Hepatocyte (in vitro differentiated cells): ENCODE data around the gene STKLD1. TPM values are rescaled to one million over a fixed set of nuclear protein-coding genes. Genes with fewer than 3 reads are reported as not detected.

Source experiments
- DNase-seq: peaks from one replicate; pipeline ENCODE4 v3.0.0-alpha.2; 2016; ENCODE audit warnings: low spot score
- H2AFZ ChIP-seq: fragments of 200-600 bp; sonication (generic); 2 replicates; pipeline ENCODE4 v1.6.0; 2016; ENCODE audit warnings: antibody characterized with exemption, mild to moderate bottlenecking
- H3K27ac ChIP-seq: fragments of 200-600 bp; sonication (generic); 2 replicates; pipeline ENCODE4 v1.5.1; 2016; ENCODE audit warnings: mild to moderate bottlenecking
- H3K27me3 ChIP-seq: fragments of 200-600 bp; sonication (generic); 2 replicates; pipeline ENCODE4 v1.6.1; 2016
- H3K36me3 ChIP-seq: fragments of 200-600 bp; sonication (generic); replicated peaks from 2 replicates; pipeline ENCODE4 v1.5.1; 2016; ENCODE audit warnings: low read depth; ENCODE audit not compliant: insufficient read depth
- H3K4me1 ChIP-seq: fragments of 200-600 bp; sonication (generic); 2 replicates; pipeline ENCODE4 v1.5.1; 2016; ENCODE audit warnings: mild to moderate bottlenecking, moderate library complexity; ENCODE audit not compliant: insufficient read depth
- H3K4me2 ChIP-seq: fragments of 200-600 bp; sonication (generic); 2 replicates; pipeline ENCODE4 v1.6.0; 2016
- H3K4me3 ChIP-seq: fragments of 200-600 bp; sonication (generic); 2 replicates; pipeline ENCODE4 v1.5.1; 2016; ENCODE audit warnings: mild to moderate bottlenecking
- H3K79me2 ChIP-seq: fragments of 200-600 bp; sonication (generic); 2 replicates; pipeline ENCODE4 v1.6.0; 2017; ENCODE audit warnings: mild to moderate bottlenecking
- H3K9me2 ChIP-seq: fragments of 200-600 bp; sonication (generic); replicated peaks from 2 replicates; pipeline ENCODE4 v1.6.0; 2017; ENCODE audit warnings: mild to moderate bottlenecking; ENCODE audit not compliant: insufficient read depth
- H3K9me3 ChIP-seq: fragments of 200-600 bp; sonication (generic); 2 replicates; pipeline ENCODE4 v1.5.1; 2016; ENCODE audit warnings: low read depth, mild to moderate bottlenecking
- H4K20me1 ChIP-seq: fragments of 200-600 bp; sonication (generic); 2 replicates; pipeline ENCODE4 v1.6.0; 2016; ENCODE audit warnings: mild to moderate bottlenecking; ENCODE audit not compliant: insufficient read depth, poor library complexity, severe bottlenecking
- EZH2 ChIP-seq: fragments of 200-600 bp; sonication (generic); IDR thresholded peaks from 2 replicates; pipeline ENCODE4 v1.6.1; 2016; ENCODE audit warnings: antibody characterized with exemption, mild to moderate bottlenecking, borderline replicate concordance
- EZH2phosphoT487 ChIP-seq: fragments of 200-600 bp; sonication (generic); IDR thresholded peaks from one replicate; pipeline ENCODE4 v1.6.1; 2018; ENCODE audit warnings: antibody characterized with exemption, mild to moderate bottlenecking, low read depth, moderate library complexity; ENCODE audit not compliant: unreplicated experiment, severe bottlenecking
- WGBS: methylation state at CpG from one replicate; pipeline ENCODE4 v1.1.6; 2016; ENCODE audit warnings: low lambda C conversion rate; ENCODE audit errors: missing lambda C conversion rate; 5-methylcytosine and 5-hydroxymethylcytosine counted together
- polyA plus RNA-seq: library from polyadenylated mRNA; unstranded; fragments of >200 nt; fragmentation: Nextera tagmentation; extraction: Ambion mirVana; gene quantifications from 2 replicates; pipeline ENCODE4 v1.2.1, GENCODE V29; 2016
- total RNA-seq: library from RNA; depleted of rRNA; stranded (reverse); fragments of >200 nt; gene quantifications from 2 replicates; pipeline ENCODE4 v1.2.3, GENCODE V29; 2014
- TF ChIP-seq, protein P1 (sequence below): fragments of 200-600 bp; sonication (generic); IDR thresholded peaks from 2 replicates; pipeline ENCODE4 v1.5.1; 2016; ENCODE audit warnings: antibody characterized with exemption, mild to moderate bottlenecking; ENCODE audit not compliant: poor library complexity

STKLD1 gene
- total and polyA plus RNA-seq, 2 experiments from 2014 or later = 0.10 to 2.5 TPM

DNA sequence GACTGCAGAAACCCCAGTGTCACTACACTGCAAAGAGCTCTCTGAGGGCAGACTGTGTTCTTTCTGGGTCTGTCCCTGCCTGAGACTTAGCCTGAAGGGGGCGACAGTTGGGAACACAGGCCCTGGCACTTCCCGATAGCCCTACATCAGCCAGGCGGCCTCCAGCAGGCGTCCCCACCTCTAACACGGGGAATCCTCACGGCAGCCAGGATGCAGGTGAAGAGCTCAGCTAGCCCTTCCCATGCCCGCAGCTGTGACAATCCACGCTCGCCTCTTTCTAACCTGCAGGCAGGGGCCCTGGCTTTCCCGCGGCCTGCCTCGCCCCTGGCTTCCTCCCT, 34.1 kb upstream of the STKLD1 start:
- Histone ChIP-seq H3K4me3 (no peak overlapping the region), H2AFZ (no peak overlapping the region), H3K79me2 (peaks cover 17% of the 10 kb centered on the region), H3K9me2 (no peaks in the 10 kb centered on the region), H3K4me1 (no peaks in the 10 kb centered on the region), H3K4me2 (no peak overlapping the region), H3K9me3 (no peaks in the 10 kb centered on the region), H3K27me3 (no peaks in the 10 kb centered on the region), H3K36me3 (no peaks in the 10 kb centered on the region), H3K27ac (no peak overlapping the region), H4K20me1 (no peaks in the 10 kb centered on the region)
- no peak for TF ChIP-seq EZH2
- TF ChIP-seq, protein P1, sequence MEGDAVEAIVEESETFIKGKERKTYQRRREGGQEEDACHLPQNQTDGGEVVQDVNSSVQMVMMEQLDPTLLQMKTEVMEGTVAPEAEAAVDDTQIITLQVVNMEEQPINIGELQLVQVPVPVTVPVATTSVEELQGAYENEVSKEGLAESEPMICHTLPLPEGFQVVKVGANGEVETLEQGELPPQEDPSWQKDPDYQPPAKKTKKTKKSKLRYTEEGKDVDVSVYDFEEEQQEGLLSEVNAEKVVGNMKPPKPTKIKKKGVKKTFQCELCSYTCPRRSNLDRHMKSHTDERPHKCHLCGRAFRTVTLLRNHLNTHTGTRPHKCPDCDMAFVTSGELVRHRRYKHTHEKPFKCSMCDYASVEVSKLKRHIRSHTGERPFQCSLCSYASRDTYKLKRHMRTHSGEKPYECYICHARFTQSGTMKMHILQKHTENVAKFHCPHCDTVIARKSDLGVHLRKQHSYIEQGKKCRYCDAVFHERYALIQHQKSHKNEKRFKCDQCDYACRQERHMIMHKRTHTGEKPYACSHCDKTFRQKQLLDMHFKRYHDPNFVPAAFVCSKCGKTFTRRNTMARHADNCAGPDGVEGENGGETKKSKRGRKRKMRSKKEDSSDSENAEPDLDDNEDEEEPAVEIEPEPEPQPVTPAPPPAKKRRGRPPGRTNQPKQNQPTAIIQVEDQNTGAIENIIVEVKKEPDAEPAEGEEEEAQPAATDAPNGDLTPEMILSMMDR = no peak
- TF ChIP-seq EZH2phosphoT487 = no peak
- DNase-seq = no peak
- WGBS = 82% methylated on average over 12 of the region's 12 CpGs

GRCh38 chr9:133342570-133342969, 33.6 kb upstream of the STKLD1 start:
- Histone ChIP-seq H3K27ac (no peak overlapping the region), H3K4me3 (no peak overlapping the region), H3K4me1 (no peaks in the 10 kb centered on the region), H3K79me2 (peaks cover 22% of the 10 kb centered on the region), H4K20me1 (no peaks in the 10 kb centered on the region), H3K4me2 (no peak overlapping the region), H2AFZ (no peak overlapping the region), H3K9me3 (no peaks in the 10 kb centered on the region), H3K9me2 (no peaks in the 10 kb centered on the region), H3K36me3 (no peaks in the 10 kb centered on the region), H3K27me3 (no peaks in the 10 kb centered on the region)
- TF ChIP-seq EZH2 (no peak), EZH2phosphoT487 (no peak)
- TF ChIP-seq, protein P1 = no peak
- 92% methylated on average over 11 of the region's 11 CpGs for WGBS
- no peak for DNase-seq

DNA sequence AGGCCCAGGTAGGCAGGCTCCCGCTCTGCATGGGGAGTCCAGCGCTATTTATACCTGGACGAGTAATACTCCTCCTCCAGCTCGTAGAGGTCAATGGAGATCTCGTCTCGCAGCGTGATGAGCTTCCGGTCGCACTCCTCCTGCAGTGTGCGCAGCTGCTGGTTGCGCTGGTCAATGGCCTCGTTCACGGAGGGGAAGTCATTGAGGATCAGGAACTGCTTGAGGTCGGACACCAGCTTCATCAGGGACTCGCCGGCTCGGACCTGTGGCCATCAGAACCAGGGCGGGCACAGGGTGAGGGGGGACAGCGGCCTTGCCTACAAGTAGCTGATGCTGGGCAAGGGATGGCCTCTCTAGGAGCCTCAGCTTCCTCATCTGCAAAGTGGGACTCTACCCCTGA, 32.1 kb upstream of the STKLD1 start:
- Histone ChIP-seq H3K9me2 (no peaks in the 10 kb centered on the region), H3K4me3 (no peak overlapping the region), H4K20me1 (peaks cover 4% of the 10 kb centered on the region), H3K27me3 (no peaks in the 10 kb centered on the region), H3K27ac (no peak overlapping the region), H3K4me2 (no peak overlapping the region), H3K79me2 (peaks cover 32% of the 10 kb centered on the region), H3K9me3 (no peaks in the 10 kb centered on the region), H2AFZ (no peak overlapping the region), H3K4me1 (peaks cover 2% of the 10 kb centered on the region), H3K36me3 (no peaks in the 10 kb centered on the region)
- TF ChIP-seq, protein P1 = no peak
- TF ChIP-seq EZH2phosphoT487 (no peak), EZH2 (no peak)
- DNase-seq = no peak
- WGBS = 98% methylated on average over 19 of the region's 19 CpGs

GRCh38 chr9:133344979-133345378, 31.2 kb upstream of the STKLD1 start:
- H3K79me2 ChIP-seq = peaks cover 41% of the 10 kb centered on the region
- peaks cover 13% of the 10 kb centered on the region for H4K20me1 ChIP-seq
- H3K27me3 ChIP-seq = no peaks in the 10 kb centered on the region
- H3K36me3 ChIP-seq = peaks cover 3% of the 10 kb centered on the region
- no peak overlapping the region for H2AFZ ChIP-seq
- peaks cover 10% of the 10 kb centered on the region for H3K4me1 ChIP-seq
- TF ChIP-seq EZH2phosphoT487 = no peak
- TF ChIP-seq, protein P1 = no peak
- no peak for TF ChIP-seq EZH2
- no peak overlapping the region for H3K4me3 ChIP-seq
- H3K9me2 ChIP-seq = no peaks in the 10 kb centered on the region
- H3K9me3 ChIP-seq = no peaks in the 10 kb centered on the region
- no peak for DNase-seq
- no peak overlapping the region for H3K4me2 ChIP-seq
- no peak overlapping the region for H3K27ac ChIP-seq
- 98% methylated on average over 11 of the region's 12 CpGs for WGBS
